ENCODE results near the gene NIPA2.

DNA sequence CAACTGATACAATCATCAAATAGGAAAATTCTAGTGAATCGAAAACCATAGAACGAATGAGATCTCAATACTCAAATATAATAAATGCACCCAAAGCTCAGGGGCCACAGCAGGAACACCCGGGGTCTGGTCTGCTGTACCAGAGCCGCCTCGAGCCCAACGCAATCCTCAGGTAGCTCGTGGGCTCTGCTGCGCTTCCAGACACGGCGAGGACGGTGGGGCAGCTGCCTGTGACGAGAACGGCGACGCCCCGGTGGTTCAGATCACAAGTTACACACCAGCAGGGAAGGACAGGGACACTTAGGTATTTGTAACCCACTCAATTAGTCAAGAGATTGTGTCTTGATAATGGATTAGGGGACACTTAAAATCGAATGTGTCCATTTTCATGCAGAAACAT, 54.6 kb downstream of the NIPA2 start:
- TF ChIP-seq, protein P1, sequence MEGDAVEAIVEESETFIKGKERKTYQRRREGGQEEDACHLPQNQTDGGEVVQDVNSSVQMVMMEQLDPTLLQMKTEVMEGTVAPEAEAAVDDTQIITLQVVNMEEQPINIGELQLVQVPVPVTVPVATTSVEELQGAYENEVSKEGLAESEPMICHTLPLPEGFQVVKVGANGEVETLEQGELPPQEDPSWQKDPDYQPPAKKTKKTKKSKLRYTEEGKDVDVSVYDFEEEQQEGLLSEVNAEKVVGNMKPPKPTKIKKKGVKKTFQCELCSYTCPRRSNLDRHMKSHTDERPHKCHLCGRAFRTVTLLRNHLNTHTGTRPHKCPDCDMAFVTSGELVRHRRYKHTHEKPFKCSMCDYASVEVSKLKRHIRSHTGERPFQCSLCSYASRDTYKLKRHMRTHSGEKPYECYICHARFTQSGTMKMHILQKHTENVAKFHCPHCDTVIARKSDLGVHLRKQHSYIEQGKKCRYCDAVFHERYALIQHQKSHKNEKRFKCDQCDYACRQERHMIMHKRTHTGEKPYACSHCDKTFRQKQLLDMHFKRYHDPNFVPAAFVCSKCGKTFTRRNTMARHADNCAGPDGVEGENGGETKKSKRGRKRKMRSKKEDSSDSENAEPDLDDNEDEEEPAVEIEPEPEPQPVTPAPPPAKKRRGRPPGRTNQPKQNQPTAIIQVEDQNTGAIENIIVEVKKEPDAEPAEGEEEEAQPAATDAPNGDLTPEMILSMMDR (conservative IDR thresholded peaks at IDR 0.05 in 1 of 2, IDR thresholded peaks at IDR 0.05 in 1 of 2; ENCODE audit: low read depth in 1 of 2, low read length in 2 of 2): no peak
- no peak for TF ChIP-seq EZH2 (IDR thresholded peaks at IDR 0.05; ENCODE audit: low read length, missing control alignments)
